GM21737 (cell line): ENCODE data around the gene TSPAN12.
A peak's percentile ranks its signal among the peaks of the same experiment; 100 is the strongest.
"Not testable (repeated sequence)": the region's sequence is repeated elsewhere in the genome, so short reads cannot be mapped to it uniquely, and the experiment has no call there.

Experiments used
- ATAC-seq: cut with Tn5 transposase; IDR thresholded peaks from one replicate; pipeline ENCODE4 v1.9.1; 2021; ENCODE audit warnings: mild to moderate bottlenecking, moderate library complexity; ENCODE audit not compliant: unreplicated experiment

The TSPAN12 gene

GRCh38 chr7:120857588-120858573 is at the start of gene TSPAN12:
TSPAN12 (minus strand) TSS chr7:120858144; CDS start chr7:120856763, 1,381 bp downstream.
- peak; percentile 84 for ATAC-seq

- no peak for ATAC-seq
Measured at GRCh38 chr7:120898715-120899499, 41.0 kb upstream of the TSPAN12 start.

- ATAC-seq = not testable (repeated sequence)
Measured at GRCh38 chr7:120895253-120895652, 37.3 kb upstream of the TSPAN12 start.

GRCh38 chr7:120885602-120886001 is 27.7 kb upstream of the TSPAN12 start:
- ATAC-seq = not testable (repeated sequence)

- ATAC-seq = no peak
Measured at GRCh38 chr7:120877701-120878100, 19.8 kb upstream of the TSPAN12 start.

GRCh38 chr7:120876922-120877321 is 19.0 kb upstream of the TSPAN12 start:
- ATAC-seq = no peak

- ATAC-seq = no peak
Measured at GRCh38 chr7:120874722-120875121, 16.8 kb upstream of the TSPAN12 start.

GRCh38 chr7:120874016-120874415 is 16.1 kb upstream of the TSPAN12 start:
- ATAC-seq = no peak

- no peak for ATAC-seq
Measured at GRCh38 chr7:120873401-120873800, 15.5 kb upstream of the TSPAN12 start.

- peak; percentile 49 for ATAC-seq
Measured at GRCh38 chr7:120869700-120870099, 11.8 kb upstream of the TSPAN12 start.

GRCh38 chr7:120867932-120868331 is 10.0 kb upstream of the TSPAN12 start:
- ATAC-seq = no peak

- ATAC-seq = no peak
Measured at GRCh38 chr7:120865191-120865981, 7.4 kb upstream of the TSPAN12 start.

GRCh38 chr7:120864141-120864900 is 6.4 kb upstream of the TSPAN12 start:
- ATAC-seq = no peak

GRCh38 chr7:120862987-120863590 is 5.1 kb upstream of the TSPAN12 start:
- no peak for ATAC-seq

GRCh38 chr7:120860156-120860555 is 2.2 kb upstream of the TSPAN12 start:
- no peak for ATAC-seq

- ATAC-seq = no peak
Measured at GRCh38 chr7:120859459-120859858, 1.5 kb upstream of the TSPAN12 start.

- peak; percentile 59 for ATAC-seq
Measured at GRCh38 chr7:120856621-120857352, 1.2 kb downstream of the TSPAN12 start.

- ATAC-seq = no peak
Measured at GRCh38 chr7:120856198-120856597, 1.7 kb downstream of the TSPAN12 start.

- no peak for ATAC-seq
Measured at GRCh38 chr7:120852700-120853099, 5.2 kb downstream of the TSPAN12 start.
